Body of pancreas (tissue), 4 donors: ENCODE measurements around the gene CNOT10. TPM values are rescaled to one million over a fixed set of nuclear protein-coding genes. Genes with fewer than 3 reads are reported as not detected.

Experiments
- ATAC-seq: fragments of 150-250 bp; one replicate; pipeline ENCODE4 v1.9.1; 2016
- DNase-seq, 4 donors: peaks; one replicate each; pipeline ENCODE4 v3.0.0-alpha.2; 2019
- H3K27ac ChIP-seq, 4 donors: fragments of 200-600 bp; sonication (generic); 1 replicate in 3 of 4; 2 replicates in 1 of 4; pipeline versions ENCODE4 v1.5.1 to v1.6.1; 2016 to 2019; ENCODE audit warnings: mild to moderate bottlenecking in 1 of 4, mixed read lengths in 1 of 4, moderate library complexity in 1 of 4
- H3K27me3 ChIP-seq, 2 donors: fragments of 200-600 bp; sonication (generic); one replicate each; pipeline ENCODE4 v1.6.0; 2016; ENCODE audit warnings: mild to moderate bottlenecking in 1 of 2
- H3K36me3 ChIP-seq, 2 donors: fragments of 200-600 bp; sonication (generic); replicated peaks in 1 of 2; 2 replicates each; pipeline ENCODE4 v1.5.1; 2016; ENCODE audit warnings: low read depth in 2 of 2; ENCODE audit not compliant: insufficient read depth in 1 of 2
- H3K4me1 ChIP-seq: fragments of 200-600 bp; sonication (generic); one replicate; pipeline ENCODE4 v1.6.0; 2016
- H3K4me3 ChIP-seq, 2 donors: fragments of 200-600 bp; sonication (generic); 1 replicate in 1 of 2; 2 replicates in 1 of 2; pipeline ENCODE4 v1.5.1; 2016 to 2019
- H3K9me3 ChIP-seq, 3 donors: fragments of 200-600 bp; sonication (generic); 1 replicate in 2 of 3; 2 replicates in 1 of 3; pipeline ENCODE4 v1.5.1; 2016
- CTCF ChIP-seq, 7 experiments: fragments of 450-650 bp in 4 of 7; fragments of 200-600 bp in 3 of 7; sonication (generic) in 3 of 7; IDR thresholded peaks; one replicate each; pipeline ENCODE4 v1.5.1; 2016 to 2019; ENCODE audit warnings: antibody characterized with exemption in 7 of 7
- POLR2A ChIP-seq, 3 donors: fragments of 450-650 bp; IDR thresholded peaks; one replicate each; pipeline ENCODE4 v1.6.1; 2016; ENCODE audit warnings: antibody characterized with exemption in 3 of 3, mild to moderate bottlenecking in 2 of 3
- WGBS, 2 donors: methylation state at CpG; one replicate each; pipeline ENCODE4 v1.1.5; 2017; 5-methylcytosine and 5-hydroxymethylcytosine counted together
- intact Hi-C: fragments of 100-400 bp; cut with DNase I; formaldehyde crosslinking; loops from one replicate; pipeline ENCODE4 v1.15.1; 2023
- total RNA-seq, 2 donors: library from RNA; depleted of rRNA; stranded (reverse); fragments of >200 nt; gene quantifications; one replicate each; pipeline ENCODE4 v1.1.0, GENCODE V29; 2016

Gene CNOT10
- total RNA-seq, 2 donors from 2014 or later = 10.4 to 22.1 TPM

GRCh38 chr3:32816439-32817256 lies 131.7 kb downstream of the CNOT10 start:
- no peaks in the 10 kb centered on the region for H3K36me3 ChIP-seq
- TF ChIP-seq CTCF (IDR thresholded peaks at IDR 0.05) = no peak
- TF ChIP-seq POLR2A (IDR thresholded peaks at IDR 0.05) = no peak
- peaks cover 21% of the 10 kb centered on the region for H3K4me1 ChIP-seq
- peaks cover 0 to 41% of the 10 kb centered on the region in 2 donors for H3K27me3 ChIP-seq
- H3K9me3 ChIP-seq = peaks cover 0 to 15% (median 0%) of the 10 kb centered on the region in 3 donors
- H3K27ac ChIP-seq = no peak overlapping the region
- 1 to 2% methylated on average over 48 to 85 of the region's 85 CpGs for WGBS, 2 donors
- ATAC-seq = peak; percentile 33
- intact Hi-C loops = no loop called here
- H3K4me3 ChIP-seq = no peak overlapping the region
- no peak for DNase-seq

- no peak overlapping the region for H3K4me3 ChIP-seq
- intact Hi-C loops = no loop called here
- no peak for ATAC-seq
- H3K4me1 ChIP-seq = peaks cover 21% of the 10 kb centered on the region
- H3K9me3 ChIP-seq = peaks cover 0 to 15% (median 0%) of the 10 kb centered on the region in 3 donors
- H3K27ac ChIP-seq = no peak overlapping the region
- no peak for DNase-seq
- WGBS, 2 donors = 2 to 4% methylated on average over 4 to 49 of the region's 49 CpGs
- H3K27me3 ChIP-seq = peaks cover 0 to 41% of the 10 kb centered on the region in 2 donors
- TF ChIP-seq CTCF (IDR thresholded peaks at IDR 0.05) (no peak), POLR2A (IDR thresholded peaks at IDR 0.05) (no peak)
- H3K36me3 ChIP-seq = no peaks in the 10 kb centered on the region
Observed at GRCh38 chr3:32817257-32817557, 132.2 kb downstream of the CNOT10 start.

GRCh38 chr3:32817558-32818228 lies 132.7 kb downstream of the CNOT10 start, which contains the start of gene TRIM71:
TSS of gene TRIM71 (plus strand) at chr3:32817997. CDS start at chr3:32818081, 84 bp downstream.
- Histone ChIP-seq H3K4me3 (no peak within 1 kb of the TSS), H3K27me3 (peaks cover 0 to 41% of the 10 kb centered on the region in 2 donors), H3K9me3 (peaks cover 0 to 15% (median 0%) of the 10 kb centered on the region in 3 donors), H3K4me1 (peaks cover 21% of the 10 kb centered on the region), H3K36me3 (no peaks in the 10 kb centered on the region), H3K27ac (no peak within 1 kb of the TSS)
- DNase-seq (no peak), ATAC-seq (no peak)
- WGBS, 2 donors = 1 to 2% methylated on average over 46 to 54 of the region's 59 CpGs
- TF ChIP-seq POLR2A (IDR thresholded peaks at IDR 0.05) (no peak), CTCF (IDR thresholded peaks at IDR 0.05) (no peak)
- intact Hi-C loops = no loop called here

GRCh38 chr3:32818229-32818969 lies 133.4 kb downstream of the CNOT10 start:
- H3K4me3 ChIP-seq = no peak overlapping the region
- peaks cover 21% of the 10 kb centered on the region for H3K4me1 ChIP-seq

More at GRCh38 chr3:32818229-32818969, 133.4 kb downstream of the CNOT10 start:
- no peak for TF ChIP-seq POLR2A (IDR thresholded peaks at IDR 0.05)
- no peak for TF ChIP-seq CTCF (IDR thresholded peaks at IDR 0.05)
- Histone ChIP-seq H3K9me3 (peaks cover 0 to 15% (median 0%) of the 10 kb centered on the region in 3 donors), H3K36me3 (no peaks in the 10 kb centered on the region), H3K27ac (no peak overlapping the region), H3K27me3 (peaks cover 0 to 41% of the 10 kb centered on the region in 2 donors)
- no peak for ATAC-seq
- DNase-seq = no peak
- intact Hi-C loops = no loop called here
- WGBS, 2 donors = 2% methylated on average over 93 of the region's 111 CpGs; no CpG with 5 or more reads in 1 of the 2 donors
